Breast epithelium (tissue), 3 donors: ENCODE measurements around the gene SENP6.

Source experiments
- POLR2A ChIP-seq: fragments of 450-650 bp; IDR thresholded peaks from one replicate; pipeline ENCODE4 v1.6.1; 2016; ENCODE audit warnings: antibody characterized with exemption, mild to moderate bottlenecking, moderate library complexity
- POLR2AphosphoS5 ChIP-seq, 3 donors: sonication (generic); formaldehyde crosslinking; IDR thresholded peaks; one replicate each; pipeline ENCODE4 v1.6.1; 2017; ENCODE audit warnings: antibody characterized with exemption in 3 of 3
- TF ChIP-seq, protein P1 (sequence below), 3 donors: fragments of 450-650 bp; IDR thresholded peaks; one replicate each; pipeline ENCODE4 v1.5.1; 2016 to 2017; ENCODE audit warnings: antibody characterized with exemption in 3 of 3, mild to moderate bottlenecking in 3 of 3, moderate library complexity in 3 of 3

DNA sequence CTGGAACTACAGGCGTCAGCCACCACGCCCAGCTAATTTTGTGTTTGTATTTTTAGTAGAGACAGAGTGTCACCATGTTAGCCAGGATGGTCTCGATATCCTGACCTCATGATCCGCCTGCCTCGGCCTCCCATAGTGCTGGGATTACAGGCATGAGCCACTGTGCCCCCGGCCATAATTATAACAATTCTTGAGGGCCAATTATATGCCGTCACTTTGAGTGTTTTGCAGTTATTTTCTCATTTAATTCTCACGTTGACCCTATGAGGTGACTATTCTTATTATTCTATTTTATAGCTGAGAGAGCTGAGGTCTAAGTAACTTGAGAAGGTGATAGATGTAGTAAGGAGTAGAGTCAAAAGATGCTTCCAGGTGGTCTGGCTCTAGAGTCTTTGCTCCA, 160.4 kb downstream of the SENP6 start:
- no peak for TF ChIP-seq POLR2A
- TF ChIP-seq, protein P1, sequence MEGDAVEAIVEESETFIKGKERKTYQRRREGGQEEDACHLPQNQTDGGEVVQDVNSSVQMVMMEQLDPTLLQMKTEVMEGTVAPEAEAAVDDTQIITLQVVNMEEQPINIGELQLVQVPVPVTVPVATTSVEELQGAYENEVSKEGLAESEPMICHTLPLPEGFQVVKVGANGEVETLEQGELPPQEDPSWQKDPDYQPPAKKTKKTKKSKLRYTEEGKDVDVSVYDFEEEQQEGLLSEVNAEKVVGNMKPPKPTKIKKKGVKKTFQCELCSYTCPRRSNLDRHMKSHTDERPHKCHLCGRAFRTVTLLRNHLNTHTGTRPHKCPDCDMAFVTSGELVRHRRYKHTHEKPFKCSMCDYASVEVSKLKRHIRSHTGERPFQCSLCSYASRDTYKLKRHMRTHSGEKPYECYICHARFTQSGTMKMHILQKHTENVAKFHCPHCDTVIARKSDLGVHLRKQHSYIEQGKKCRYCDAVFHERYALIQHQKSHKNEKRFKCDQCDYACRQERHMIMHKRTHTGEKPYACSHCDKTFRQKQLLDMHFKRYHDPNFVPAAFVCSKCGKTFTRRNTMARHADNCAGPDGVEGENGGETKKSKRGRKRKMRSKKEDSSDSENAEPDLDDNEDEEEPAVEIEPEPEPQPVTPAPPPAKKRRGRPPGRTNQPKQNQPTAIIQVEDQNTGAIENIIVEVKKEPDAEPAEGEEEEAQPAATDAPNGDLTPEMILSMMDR (IDR thresholded peaks at IDR 0.05) = no peak
- no peak for TF ChIP-seq POLR2AphosphoS5 (IDR thresholded peaks at IDR 0.05)
